IPS-18c (cell line): ENCODE measurements around the gene CCNJ.
A peak's percentile ranks its signal among the peaks of the same experiment; 100 is the strongest.
"Not testable (repeated sequence)": the region's sequence is repeated elsewhere in the genome, so short reads cannot be mapped to it uniquely, and the experiment has no call there.

ENCODE experiments used
- H3K4me3 ChIP-seq: 2 replicates; pipeline ENCODE4 v1.7.0; 2013; ENCODE audit warnings: low read depth, mild to moderate bottlenecking, low read length, moderate library complexity; ENCODE audit not compliant: insufficient read depth
- H3K9me3 ChIP-seq: one replicate; pipeline ENCODE4 v1.6.1; 2013; ENCODE audit warnings: mild to moderate bottlenecking, low read length, moderate library complexity; ENCODE audit not compliant: control insufficient read depth, insufficient read depth

Gene CCNJ, protein sequence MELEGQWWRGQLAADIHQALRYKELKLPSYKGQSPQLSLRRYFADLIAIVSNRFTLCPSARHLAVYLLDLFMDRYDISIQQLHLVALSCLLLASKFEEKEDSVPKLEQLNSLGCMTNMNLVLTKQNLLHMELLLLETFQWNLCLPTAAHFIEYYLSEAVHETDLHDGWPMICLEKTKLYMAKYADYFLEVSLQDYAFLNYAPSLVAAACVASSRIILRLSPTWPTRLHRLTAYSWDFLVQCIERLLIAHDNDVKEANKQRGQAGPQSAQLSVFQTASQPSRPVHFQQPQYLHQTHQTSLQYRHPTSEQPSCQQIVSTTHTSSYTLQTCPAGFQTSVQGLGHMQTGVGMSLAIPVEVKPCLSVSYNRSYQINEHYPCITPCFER

DNA sequence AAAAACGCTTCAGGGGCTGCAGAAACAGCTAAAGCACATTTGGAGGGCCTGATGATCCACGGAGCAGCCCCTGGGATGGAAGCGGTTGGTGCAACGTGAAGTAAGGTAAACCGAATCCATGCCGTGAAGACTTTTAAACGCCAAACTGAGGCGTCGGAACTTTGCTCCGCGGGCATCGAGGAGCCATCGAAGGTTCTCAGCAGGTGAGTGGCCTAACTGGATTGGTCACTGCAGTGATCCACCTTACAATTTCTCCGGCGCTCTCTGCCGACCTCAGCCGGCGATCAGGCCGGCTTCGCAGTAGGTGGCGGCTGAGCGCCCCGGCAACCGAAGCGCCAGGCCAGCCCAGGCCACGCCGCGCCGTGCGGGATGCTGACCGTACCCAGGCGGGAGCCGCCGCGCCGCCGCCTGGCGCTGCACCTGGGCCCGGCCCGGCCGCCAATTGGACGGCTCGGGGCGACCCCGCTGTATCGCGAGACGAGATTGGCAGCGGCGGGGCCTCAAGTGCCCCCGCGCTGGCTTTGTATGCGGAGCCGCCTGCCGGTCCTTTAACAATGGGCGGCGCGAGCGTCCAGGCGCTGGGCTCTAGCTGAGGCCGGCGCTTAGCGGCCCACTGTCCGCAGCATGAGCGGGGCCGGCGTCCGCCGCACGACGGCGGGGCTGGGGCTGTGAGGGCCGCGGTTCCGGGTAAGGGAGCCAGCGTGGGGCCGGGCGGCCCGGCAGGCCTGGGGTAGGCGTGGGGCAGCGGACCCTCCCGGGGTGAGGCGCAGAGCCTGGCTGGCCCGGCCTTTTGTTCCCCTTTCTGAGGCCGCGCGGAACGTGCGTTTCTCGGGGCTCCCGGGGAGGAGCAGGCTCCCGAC is at the start of gene CCNJ:
TSS of gene CCNJ (plus strand) at position 551 of the 860 bp plus-strand sequence. CDS start 811 bp downstream, outside the sequence.
- Histone ChIP-seq H3K4me3 (peak within 1 kb of the TSS; percentile 82), H3K9me3 (no peaks in the 10 kb centered on the region)

DNA sequence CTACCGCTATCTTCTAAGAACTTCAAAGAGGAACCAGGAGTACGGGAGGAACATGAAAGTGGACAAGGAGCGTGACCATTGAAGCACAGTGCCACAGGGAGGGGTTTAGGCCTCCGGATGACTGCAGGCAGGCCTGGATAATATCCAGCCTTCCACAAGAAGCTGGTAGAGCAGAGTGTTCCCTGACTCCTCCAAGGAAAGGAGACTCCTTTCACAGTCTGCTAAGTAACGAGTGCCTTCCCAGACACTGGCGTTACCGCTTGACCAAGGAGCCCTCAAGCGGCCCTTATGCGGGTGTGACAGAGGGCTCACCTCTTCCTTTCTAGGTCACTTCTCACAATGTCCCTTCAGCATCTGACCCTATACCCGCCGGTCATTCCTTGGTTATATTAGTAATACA is 49.0 kb upstream of the CCNJ start:
- not testable (repeated sequence) for H3K4me3 ChIP-seq, H3K9me3 ChIP-seq

GRCh38 chr10:95998255-95998784 is 45.1 kb upstream of the CCNJ start:
- no peaks in the 10 kb centered on the region for H3K9me3 ChIP-seq

GRCh38 chr10:96013956-96014355 is 29.4 kb upstream of the CCNJ start:
- H3K4me3 ChIP-seq: no peak overlapping the region
- no peaks in the 10 kb centered on the region for H3K9me3 ChIP-seq

More at GRCh38 chr10:95998255-95998784, 45.1 kb upstream of the CCNJ start:
- no peak overlapping the region for H3K4me3 ChIP-seq

DNA sequence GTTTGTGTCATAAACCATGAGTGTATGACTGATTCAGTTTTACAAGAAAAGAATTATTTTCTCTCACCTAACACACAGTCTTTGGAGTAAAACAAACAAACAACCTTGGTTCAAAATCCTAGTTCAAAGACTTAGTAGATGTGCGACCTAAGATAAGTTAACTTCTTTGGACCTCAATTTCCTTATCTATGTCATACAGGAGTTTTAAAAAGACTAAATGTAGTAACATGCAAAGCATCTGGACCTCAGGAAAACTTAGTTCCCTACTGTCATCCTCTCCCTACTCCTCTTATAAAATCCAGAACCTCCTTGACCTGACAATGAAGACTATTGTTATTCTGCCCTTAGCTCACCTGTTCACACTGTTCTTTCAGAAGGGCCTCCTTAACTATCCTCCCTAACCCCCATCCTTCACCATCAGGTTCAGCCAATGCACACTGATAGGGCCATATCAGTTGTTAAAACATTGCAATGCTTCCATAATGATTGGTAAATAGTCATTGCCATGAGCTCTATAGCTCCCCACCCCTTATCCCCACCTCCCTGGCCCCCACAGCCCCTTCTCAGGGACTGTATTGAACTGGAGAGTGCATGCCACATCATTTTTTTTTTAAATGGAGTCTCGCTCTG is 28.8 kb upstream of the CCNJ start:
- H3K9me3 ChIP-seq: no peaks in the 10 kb centered on the region
- H3K4me3 ChIP-seq: no peak overlapping the region

GRCh38 chr10:96017191-96017687 is 26.1 kb upstream of the CCNJ start:
- no peaks in the 10 kb centered on the region for H3K9me3 ChIP-seq
- no peak overlapping the region for H3K4me3 ChIP-seq

DNA sequence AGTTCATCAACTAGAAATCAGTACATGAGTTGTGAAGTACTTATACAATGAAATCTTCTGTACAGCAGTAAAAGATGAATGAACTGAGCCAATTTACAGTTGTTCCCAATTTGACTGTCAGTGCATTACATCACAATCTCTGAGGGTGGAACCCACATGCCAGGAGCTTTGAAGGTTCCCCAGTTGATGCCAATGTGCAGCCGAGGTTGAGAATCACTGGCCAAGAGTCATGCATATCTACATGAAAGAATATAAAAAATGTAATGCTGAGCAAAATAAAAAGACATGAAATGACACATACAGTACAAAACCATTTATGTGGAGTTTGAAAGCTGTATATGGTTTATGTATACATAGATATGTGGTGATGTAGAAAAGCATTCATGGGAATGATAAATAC is 22.1 kb upstream of the CCNJ start:
- no peak overlapping the region for H3K4me3 ChIP-seq
- H3K9me3 ChIP-seq: no peaks in the 10 kb centered on the region

DNA sequence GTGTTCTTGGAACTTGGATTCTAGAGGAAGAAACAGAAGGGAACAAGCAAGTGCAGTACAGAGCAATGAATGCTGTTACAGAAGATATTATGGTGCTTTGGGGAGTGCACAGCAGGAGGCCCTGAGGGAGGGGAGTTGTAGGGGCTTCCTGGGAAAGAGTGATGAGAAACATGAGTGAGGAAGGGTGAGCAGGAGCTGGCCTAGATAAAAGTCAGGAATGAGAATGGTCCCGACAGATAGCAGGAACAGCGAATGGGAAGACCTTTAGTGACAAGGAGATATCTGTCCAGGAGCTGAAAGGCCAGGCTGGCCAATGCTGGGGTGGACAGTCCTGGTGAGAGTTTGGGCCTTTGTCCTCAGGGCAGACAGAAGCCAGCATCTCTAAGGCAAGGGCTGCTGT is 20.6 kb upstream of the CCNJ start:
- Histone ChIP-seq H3K9me3 (no peaks in the 10 kb centered on the region), H3K4me3 (no peak overlapping the region)

DNA sequence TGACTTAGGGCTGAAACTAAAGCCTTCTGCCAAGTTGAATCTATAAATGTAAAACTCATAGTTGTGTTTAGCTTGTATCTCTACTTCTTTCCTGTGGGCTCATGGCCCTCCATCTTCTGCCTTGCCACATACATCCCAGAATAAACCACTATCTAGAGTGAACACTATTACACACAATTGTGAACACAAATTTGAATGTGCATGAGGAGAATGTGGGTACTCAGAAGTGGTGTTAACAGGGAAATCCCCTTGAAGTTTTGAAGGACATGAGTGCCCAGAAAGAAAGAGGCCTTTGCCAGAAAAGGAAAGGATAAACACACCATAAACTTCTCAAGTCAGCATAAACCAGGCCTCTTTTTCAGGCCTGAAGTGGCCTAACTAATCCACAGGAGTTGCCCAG is 20.2 kb upstream of the CCNJ start:
- Histone ChIP-seq H3K9me3 (no peaks in the 10 kb centered on the region), H3K4me3 (no peak overlapping the region)

DNA sequence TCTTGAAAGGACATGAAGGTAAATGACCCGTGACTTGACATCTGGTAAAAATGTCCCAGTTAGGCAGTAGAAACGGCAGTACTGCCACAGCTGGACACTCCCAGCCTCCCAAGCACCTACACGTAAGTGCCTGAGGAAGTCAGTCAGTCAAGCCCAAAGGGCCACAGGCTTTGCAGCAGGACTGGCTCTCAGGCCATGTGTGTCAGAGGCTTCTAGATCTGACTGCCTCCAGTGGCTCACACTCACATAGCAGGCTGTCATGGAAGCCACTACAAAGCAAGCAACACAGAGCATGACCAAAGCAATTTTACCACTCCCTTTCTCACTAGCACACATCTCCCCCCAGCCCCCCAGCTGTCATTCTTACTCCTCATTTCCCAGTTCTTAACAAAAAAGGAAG is 17.8 kb upstream of the CCNJ start:
- Histone ChIP-seq H3K4me3 (no peak overlapping the region), H3K9me3 (no peaks in the 10 kb centered on the region)

GRCh38 chr10:96034625-96035024 is 8.8 kb upstream of the CCNJ start:
- Histone ChIP-seq H3K4me3 (no peak overlapping the region), H3K9me3 (no peaks in the 10 kb centered on the region)

- no peaks in the 10 kb centered on the region for H3K9me3 ChIP-seq
Observed at GRCh38 chr10:96038476-96039387, 4.7 kb upstream of the CCNJ start.

DNA sequence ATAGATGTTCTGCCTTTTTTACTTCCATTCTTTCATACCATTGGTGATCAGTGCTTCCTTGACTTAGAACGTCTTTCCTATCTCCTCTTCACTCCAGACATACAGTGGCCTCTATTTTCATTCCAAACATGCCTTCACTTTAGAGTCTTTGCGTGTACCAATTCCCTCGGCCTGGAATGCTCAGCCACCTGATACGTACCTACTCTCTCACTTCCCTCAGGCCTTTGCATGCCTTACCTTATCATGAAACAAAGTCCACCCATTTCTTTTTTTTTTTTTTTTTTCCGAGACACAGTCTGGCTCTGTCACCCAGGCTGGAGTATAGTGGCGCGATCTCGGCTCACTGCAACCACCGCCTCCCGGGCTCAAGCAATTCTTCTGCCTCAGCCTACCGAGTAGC is 2.2 kb upstream of the CCNJ start:
- no peak overlapping the region for H3K4me3 ChIP-seq
- H3K9me3 ChIP-seq: no peaks in the 10 kb centered on the region

More at GRCh38 chr10:96038476-96039387, 4.7 kb upstream of the CCNJ start:
- H3K4me3 ChIP-seq: no peak overlapping the region

- Histone ChIP-seq H3K9me3 (no peaks in the 10 kb centered on the region), H3K4me3 (peak overlapping the region; percentile 82)
Observed at GRCh38 chr10:96043893-96044715, 721 bp downstream of the CCNJ start.

DNA sequence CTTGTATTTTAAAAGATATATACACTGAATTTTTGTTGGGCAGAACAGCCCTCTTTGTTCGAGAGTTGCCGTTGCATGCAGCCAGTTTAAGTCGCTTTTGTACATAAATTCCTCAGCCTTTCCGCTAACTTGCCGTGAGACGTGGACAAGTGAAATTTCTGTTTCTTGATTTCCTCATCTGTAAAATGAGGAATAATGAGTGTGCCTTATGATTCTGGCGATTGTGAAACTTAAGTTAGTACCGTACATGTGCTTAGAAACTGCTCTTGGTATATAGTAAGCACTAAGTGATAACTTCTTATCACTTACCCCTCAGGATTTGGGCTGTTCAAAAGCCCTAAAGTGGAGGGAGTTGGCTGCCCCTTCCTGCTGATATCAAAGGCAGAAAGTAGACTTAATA is 1.4 kb downstream of the CCNJ start:
- Histone ChIP-seq H3K4me3 (peak overlapping the region; percentile 82), H3K9me3 (no peaks in the 10 kb centered on the region)

- no peaks in the 10 kb centered on the region for H3K9me3 ChIP-seq
- H3K4me3 ChIP-seq: no peak overlapping the region
Observed at GRCh38 chr10:96046546-96046945, 3.2 kb downstream of the CCNJ start.
